Stromal cell of bone marrow (primary cell): ENCODE data around the gene AKNA.

Source experiments
- DNase-seq: peaks from one replicate; pipeline ENCODE4 v3.0.0-alpha.2; 2012; ENCODE audit warnings: low read depth

The AKNA gene

GRCh38 chr9:114301798-114302565 lies 85.8 kb downstream of the AKNA start:
- no peak for DNase-seq

GRCh38 chr9:114300846-114301797 lies 86.7 kb downstream of the AKNA start:
- DNase-seq = no peak

- DNase-seq = no peak
Observed at GRCh38 chr9:114300153-114300845, 87.5 kb downstream of the AKNA start.

- no peak for DNase-seq
Observed at GRCh38 chr9:114299286-114300152, 88.3 kb downstream of the AKNA start.

GRCh38 chr9:114296338-114296737 lies 91.4 kb downstream of the AKNA start:
- no peak for DNase-seq

- DNase-seq = no peak
Observed at GRCh38 chr9:114294664-114295063, 93.1 kb downstream of the AKNA start.

GRCh38 chr9:114291886-114292590 lies 95.7 kb downstream of the AKNA start:
- no peak for DNase-seq

- peak; percentile 40 for DNase-seq
Observed at GRCh38 chr9:114291064-114291474, 96.7 kb downstream of the AKNA start.

- DNase-seq = no peak
Observed at GRCh38 chr9:114290561-114290986, 97.2 kb downstream of the AKNA start.

- no peak for DNase-seq
Observed at GRCh38 chr9:114289571-114290481, 98.0 kb downstream of the AKNA start.

GRCh38 chr9:114289106-114289505 lies 98.7 kb downstream of the AKNA start:
- DNase-seq = no peak

GRCh38 chr9:114288193-114289091 lies 99.3 kb downstream of the AKNA start:
- no peak for DNase-seq

GRCh38 chr9:114287763-114288192 lies 100.0 kb downstream of the AKNA start:
- DNase-seq = no peak

GRCh38 chr9:114287001-114287762 lies 100.6 kb downstream of the AKNA start:
- DNase-seq = no peak

GRCh38 chr9:114286146-114286679 lies 101.6 kb downstream of the AKNA start:
- no peak for DNase-seq

- DNase-seq = peak; percentile 79
Observed at GRCh38 chr9:114285166-114285867, 102.5 kb downstream of the AKNA start.
